Measurements from ENCODE around the gene GRIK4. TPM values are rescaled to one million over a fixed set of nuclear protein-coding genes. Genes with fewer than 3 reads are reported as not detected.

Gene GRIK4
- total and polyA plus RNA-seq, 8 donors = 0.06 to 0.31 TPM; not detected in 6

DNA sequence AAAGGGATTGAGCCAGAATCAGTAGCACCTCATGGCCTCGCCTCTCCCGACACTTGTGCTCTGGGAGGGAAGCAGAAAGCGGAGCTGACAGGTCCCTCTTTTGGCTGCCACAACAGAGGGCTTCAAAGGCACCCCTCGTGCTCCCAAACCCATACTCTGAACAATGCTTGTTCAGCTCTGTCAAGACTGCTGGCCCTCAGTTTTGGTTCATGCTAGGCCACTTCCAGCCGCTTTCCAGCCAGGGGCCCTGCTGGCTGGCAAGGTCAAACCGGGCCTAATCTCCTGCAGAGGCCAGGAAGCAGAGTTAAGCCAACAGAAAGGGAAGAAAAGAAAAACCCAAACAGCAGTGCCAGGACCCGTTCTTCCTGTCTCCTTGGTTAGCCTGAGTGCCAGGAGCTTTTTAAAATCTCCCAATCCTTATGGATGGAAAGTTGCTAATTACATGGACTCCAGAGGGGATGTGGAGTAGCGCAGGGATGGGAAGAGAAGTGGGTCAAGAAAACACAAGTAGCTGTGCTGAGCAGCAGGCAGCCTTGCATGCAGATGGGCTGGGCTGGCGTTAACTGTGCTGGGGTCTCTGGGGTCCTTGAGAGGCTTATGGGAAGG, 150.6 kb downstream of the GRIK4 start:
- intact Hi-C loops (cut with DNase I; ENCODE audit: low total_unique reads) = no loop called here
- TF ChIP-seq EP300 (IDR thresholded peaks at IDR 0.05) = no peak
- no peak for TF ChIP-seq POLR2AphosphoS5 (IDR thresholded peaks at IDR 0.05)
- TF ChIP-seq, protein P1, sequence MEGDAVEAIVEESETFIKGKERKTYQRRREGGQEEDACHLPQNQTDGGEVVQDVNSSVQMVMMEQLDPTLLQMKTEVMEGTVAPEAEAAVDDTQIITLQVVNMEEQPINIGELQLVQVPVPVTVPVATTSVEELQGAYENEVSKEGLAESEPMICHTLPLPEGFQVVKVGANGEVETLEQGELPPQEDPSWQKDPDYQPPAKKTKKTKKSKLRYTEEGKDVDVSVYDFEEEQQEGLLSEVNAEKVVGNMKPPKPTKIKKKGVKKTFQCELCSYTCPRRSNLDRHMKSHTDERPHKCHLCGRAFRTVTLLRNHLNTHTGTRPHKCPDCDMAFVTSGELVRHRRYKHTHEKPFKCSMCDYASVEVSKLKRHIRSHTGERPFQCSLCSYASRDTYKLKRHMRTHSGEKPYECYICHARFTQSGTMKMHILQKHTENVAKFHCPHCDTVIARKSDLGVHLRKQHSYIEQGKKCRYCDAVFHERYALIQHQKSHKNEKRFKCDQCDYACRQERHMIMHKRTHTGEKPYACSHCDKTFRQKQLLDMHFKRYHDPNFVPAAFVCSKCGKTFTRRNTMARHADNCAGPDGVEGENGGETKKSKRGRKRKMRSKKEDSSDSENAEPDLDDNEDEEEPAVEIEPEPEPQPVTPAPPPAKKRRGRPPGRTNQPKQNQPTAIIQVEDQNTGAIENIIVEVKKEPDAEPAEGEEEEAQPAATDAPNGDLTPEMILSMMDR (IDR thresholded peaks at IDR 0.05) = no peak
- TF ChIP-seq POLR2A (IDR thresholded peaks at IDR 0.05) = no peak
- 55 to 71% (median 66%) methylated on average over 9 of the region's 9 CpGs for WGBS, 5 donors
- Histone ChIP-seq H3K27ac (no peak overlapping the region), H3K4me3 (no peak overlapping the region), H3K9me3 (no peaks in the 10 kb centered on the region), H3K36me3 (no peaks in the 10 kb centered on the region), H3K27me3 (peaks cover 0 to 53% (median 5%) of the 10 kb centered on the region in 3 donors), H3K4me1 (no peaks in the 10 kb centered on the region)
- no peak for DNase-seq

DNA sequence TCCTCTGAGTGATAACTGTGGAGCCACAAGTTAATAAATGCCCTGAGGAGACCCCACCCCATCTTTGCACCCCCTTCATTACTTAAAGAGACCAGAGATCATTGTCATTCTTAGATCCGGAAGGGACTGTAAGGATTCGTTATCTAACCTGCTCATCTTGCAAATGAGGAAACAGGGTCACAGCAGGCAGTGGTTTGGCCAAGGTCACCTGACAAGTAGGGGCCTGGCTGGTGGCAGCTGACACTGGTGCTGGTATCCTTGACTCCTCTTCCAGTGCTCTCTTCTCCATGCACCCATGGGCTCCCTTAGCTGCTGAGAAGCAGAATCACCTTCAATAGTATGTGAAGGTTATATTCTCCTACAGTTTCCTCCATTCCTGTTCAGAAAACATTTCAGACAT, 151.6 kb downstream of the GRIK4 start:
- peaks cover 0 to 61% (median 12%) of the 10 kb centered on the region in 3 donors for H3K27me3 ChIP-seq
- no peaks in the 10 kb centered on the region for H3K36me3 ChIP-seq
- H3K4me1 ChIP-seq = no peaks in the 10 kb centered on the region
- H3K9me3 ChIP-seq = no peaks in the 10 kb centered on the region
- DNase-seq = no peak
- H3K4me3 ChIP-seq = no peak overlapping the region
- intact Hi-C loops (cut with DNase I; ENCODE audit: low total_unique reads) = no loop called here
- 47 to 68% (median 60%) methylated on average over 2 of the region's 2 CpGs for WGBS, 5 donors
- TF ChIP-seq POLR2A (IDR thresholded peaks at IDR 0.05) = no peak
- TF ChIP-seq POLR2AphosphoS5 (IDR thresholded peaks at IDR 0.05) = no peak
- no peak for TF ChIP-seq EP300 (IDR thresholded peaks at IDR 0.05)
- TF ChIP-seq, protein P1 (IDR thresholded peaks at IDR 0.05) = no peak
- no peak overlapping the region for H3K27ac ChIP-seq

GRCh38 chr11:120666121-120666639, 154.6 kb downstream of the GRIK4 start:
- TF ChIP-seq POLR2AphosphoS5 (IDR thresholded peaks at IDR 0.05) (no peak), EP300 (IDR thresholded peaks at IDR 0.05) (no peak), POLR2A (IDR thresholded peaks at IDR 0.05) (no peak)
- TF ChIP-seq, protein P1 (IDR thresholded peaks at IDR 0.05) = no peak
- peaks cover 0 to 59% (median 12%) of the 10 kb centered on the region in 3 donors for H3K27me3 ChIP-seq
- no peaks in the 10 kb centered on the region for H3K9me3 ChIP-seq
- intact Hi-C loops (cut with DNase I; ENCODE audit: low total_unique reads) = no loop called here
- 53 to 64% (median 55%) methylated on average over 10 of the region's 10 CpGs for WGBS, 5 donors
- DNase-seq = no peak
- H3K4me1 ChIP-seq = no peaks in the 10 kb centered on the region
- H3K36me3 ChIP-seq = no peaks in the 10 kb centered on the region
- H3K27ac ChIP-seq = no peak overlapping the region
- no peak overlapping the region for H3K4me3 ChIP-seq

DNA sequence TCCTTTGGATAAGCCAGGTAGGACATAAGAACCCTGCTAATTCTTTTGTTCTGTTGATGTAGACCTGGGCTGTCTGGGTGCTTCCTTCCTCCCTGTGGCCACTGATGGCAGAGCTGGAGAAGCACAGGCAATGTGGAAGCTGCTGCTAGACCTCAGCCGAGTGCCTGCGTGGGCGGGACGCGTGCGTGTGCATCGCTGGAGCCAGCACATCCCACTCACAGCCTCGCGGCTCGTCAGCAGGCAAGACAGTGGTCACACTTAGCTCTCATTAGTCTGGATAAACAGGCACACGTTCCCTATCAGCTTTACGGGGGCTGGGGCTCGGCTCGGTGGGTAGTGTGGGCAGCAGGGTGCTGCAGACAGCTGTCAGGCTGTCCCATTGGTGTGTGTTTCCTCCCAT, 155.7 kb downstream of the GRIK4 start:
- WGBS, 5 donors = 33 to 56% (median 50%) methylated on average over 5 to 14 of the region's 14 CpGs
- intact Hi-C loops (cut with DNase I; ENCODE audit: low total_unique reads) = no loop called here
- no peaks in the 10 kb centered on the region for H3K36me3 ChIP-seq
- TF ChIP-seq EP300 (IDR thresholded peaks at IDR 0.05) (no peak), POLR2A (IDR thresholded peaks at IDR 0.05) (no peak), POLR2AphosphoS5 (IDR thresholded peaks at IDR 0.05) (no peak)
- TF ChIP-seq, protein P1 (IDR thresholded peaks at IDR 0.05) = no peak
- H3K4me1 ChIP-seq = no peaks in the 10 kb centered on the region
- peak in 1 of 2 donors; percentile 47 for DNase-seq
- peaks cover 0 to 7% (median 3%) of the 10 kb centered on the region in 4 donors for H3K9me3 ChIP-seq
- no peak overlapping the region for H3K4me3 ChIP-seq
- peaks cover 0 to 59% (median 12%) of the 10 kb centered on the region in 3 donors for H3K27me3 ChIP-seq
- H3K27ac ChIP-seq = no peak overlapping the region
